ENCODE data around the gene TIMM22.

- TF ChIP-seq ELF1 (IDR thresholded peaks at IDR 0.05; ENCODE audit: borderline replicate concordance, low read depth) (no peak), RAD21 (IDR thresholded peaks at IDR 0.05; ENCODE audit: low read depth) (no peak), CTCF (IDR thresholded peaks at IDR 0.05 in 2 of 3, conservative IDR thresholded peaks at IDR 0.05 in 1 of 3; ENCODE audit: borderline replicate concordance in 1 of 3, insufficient read depth in 1 of 3, low read depth in 2 of 3, low read length in 2 of 3) (no peak), MAX (IDR thresholded peaks at IDR 0.05) (no peak), ATF3 (IDR thresholded peaks at IDR 0.05) (no peak), ZNF274 (IDR thresholded peaks at IDR 0.05; ENCODE audit: low read depth, low read length) (no peak), POLR2A (IDR thresholded peaks at IDR 0.05; ENCODE audit: borderline replicate concordance, extremely low read depth, insufficient read depth, insufficient read length) (no peak), EZH2 (IDR thresholded peaks at IDR 0.05) (no peak), FOSL1 (IDR thresholded peaks at IDR 0.05; ENCODE audit: low read depth) (no peak)
These were observed 14.2 kb downstream of the TIMM22 start for GRCh38 chr17:1011138-1011537.

All from HCT116 (cell line).